ENCODE results near the gene ADAMTS12.

DNA sequence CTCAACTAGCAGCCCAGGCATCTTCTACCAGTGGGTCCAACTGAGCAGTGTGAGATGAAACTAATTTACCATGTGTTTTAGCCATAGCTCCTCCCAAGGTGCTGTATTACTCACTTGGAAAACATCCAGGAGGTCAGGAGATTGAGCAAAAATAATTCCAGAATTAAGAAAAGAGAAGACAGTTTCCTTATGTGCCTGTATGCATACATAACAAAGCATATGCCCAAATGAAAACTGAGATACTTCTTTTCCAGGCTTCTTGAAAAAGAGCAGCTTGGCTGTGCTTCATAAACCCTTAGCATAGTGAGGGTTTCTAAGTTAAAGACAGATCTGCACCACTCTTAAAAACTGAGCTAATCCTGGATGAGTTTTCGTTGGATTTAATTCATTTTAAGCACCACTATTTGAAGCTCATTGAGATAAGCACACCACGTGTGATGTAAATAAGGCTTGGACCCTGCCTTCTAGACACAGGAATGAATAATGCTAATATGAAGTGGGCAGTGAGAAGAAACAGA lies 119.4 kb downstream of the ADAMTS12 start:
- TF ChIP-seq POLR2A (IDR thresholded peaks at IDR 0.05; ENCODE audit: low read depth, low read length) (no peak), POLR2AphosphoS5 (IDR thresholded peaks at IDR 0.05; ENCODE audit: low read depth, low read length) (no peak)
